Measurements from ENCODE around the gene DLGAP1. TPM values are rescaled to one million over a fixed set of nuclear protein-coding genes. Genes with fewer than 3 reads are reported as not detected.

DLGAP1 gene
- total RNA-seq, 6 experiments from 2014 or later = 0.09 to 0.31 (median 0.18) TPM; not detected in 2

DNA sequence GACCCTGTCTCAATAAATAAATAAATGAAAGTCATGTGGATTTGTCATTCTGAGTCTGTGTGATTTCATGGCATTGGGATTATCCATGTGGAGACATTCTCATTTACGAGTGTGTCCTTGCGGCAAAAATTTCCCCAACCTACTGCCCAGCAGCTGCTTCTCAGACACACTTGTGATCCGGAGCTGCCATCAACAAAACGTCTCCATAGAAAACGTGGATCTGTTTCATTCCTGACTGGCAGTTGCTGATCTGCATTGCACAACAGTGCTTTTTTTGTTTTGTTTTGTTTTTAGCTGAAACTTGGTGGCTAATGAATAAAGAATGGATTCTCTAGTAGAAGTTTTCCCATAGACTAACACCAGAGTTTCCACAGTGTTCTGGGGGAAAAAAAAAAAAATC, 930.4 kb downstream of the DLGAP1 start:
- WGBS (ENCODE audit: insufficient coverage, low coverage, low lambda C conversion rate, missing lambda C conversion rate) = 28% methylated on average over 2 of the region's 5 CpGs
- Histone ChIP-seq H3K27me3 (no peaks in the 10 kb centered on the region), H3K36me3 (no peaks in the 10 kb centered on the region), H3K27ac (no peak overlapping the region), H3K9me3 (peaks cover 0 to 5% (median 0%) of the 10 kb centered on the region in 4 donors), H3K4me1 (no peaks in the 10 kb centered on the region), H3K4me3 (no peak overlapping the region)
- ATAC-seq (no peak), DNase-seq (no peak)
- intact Hi-C loops (cut with DNase I) = no loop called here
- TF ChIP-seq, protein P1, sequence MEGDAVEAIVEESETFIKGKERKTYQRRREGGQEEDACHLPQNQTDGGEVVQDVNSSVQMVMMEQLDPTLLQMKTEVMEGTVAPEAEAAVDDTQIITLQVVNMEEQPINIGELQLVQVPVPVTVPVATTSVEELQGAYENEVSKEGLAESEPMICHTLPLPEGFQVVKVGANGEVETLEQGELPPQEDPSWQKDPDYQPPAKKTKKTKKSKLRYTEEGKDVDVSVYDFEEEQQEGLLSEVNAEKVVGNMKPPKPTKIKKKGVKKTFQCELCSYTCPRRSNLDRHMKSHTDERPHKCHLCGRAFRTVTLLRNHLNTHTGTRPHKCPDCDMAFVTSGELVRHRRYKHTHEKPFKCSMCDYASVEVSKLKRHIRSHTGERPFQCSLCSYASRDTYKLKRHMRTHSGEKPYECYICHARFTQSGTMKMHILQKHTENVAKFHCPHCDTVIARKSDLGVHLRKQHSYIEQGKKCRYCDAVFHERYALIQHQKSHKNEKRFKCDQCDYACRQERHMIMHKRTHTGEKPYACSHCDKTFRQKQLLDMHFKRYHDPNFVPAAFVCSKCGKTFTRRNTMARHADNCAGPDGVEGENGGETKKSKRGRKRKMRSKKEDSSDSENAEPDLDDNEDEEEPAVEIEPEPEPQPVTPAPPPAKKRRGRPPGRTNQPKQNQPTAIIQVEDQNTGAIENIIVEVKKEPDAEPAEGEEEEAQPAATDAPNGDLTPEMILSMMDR (IDR thresholded peaks at IDR 0.05) = no peak
- no peak for TF ChIP-seq POLR2A (IDR thresholded peaks at IDR 0.05)

DNA sequence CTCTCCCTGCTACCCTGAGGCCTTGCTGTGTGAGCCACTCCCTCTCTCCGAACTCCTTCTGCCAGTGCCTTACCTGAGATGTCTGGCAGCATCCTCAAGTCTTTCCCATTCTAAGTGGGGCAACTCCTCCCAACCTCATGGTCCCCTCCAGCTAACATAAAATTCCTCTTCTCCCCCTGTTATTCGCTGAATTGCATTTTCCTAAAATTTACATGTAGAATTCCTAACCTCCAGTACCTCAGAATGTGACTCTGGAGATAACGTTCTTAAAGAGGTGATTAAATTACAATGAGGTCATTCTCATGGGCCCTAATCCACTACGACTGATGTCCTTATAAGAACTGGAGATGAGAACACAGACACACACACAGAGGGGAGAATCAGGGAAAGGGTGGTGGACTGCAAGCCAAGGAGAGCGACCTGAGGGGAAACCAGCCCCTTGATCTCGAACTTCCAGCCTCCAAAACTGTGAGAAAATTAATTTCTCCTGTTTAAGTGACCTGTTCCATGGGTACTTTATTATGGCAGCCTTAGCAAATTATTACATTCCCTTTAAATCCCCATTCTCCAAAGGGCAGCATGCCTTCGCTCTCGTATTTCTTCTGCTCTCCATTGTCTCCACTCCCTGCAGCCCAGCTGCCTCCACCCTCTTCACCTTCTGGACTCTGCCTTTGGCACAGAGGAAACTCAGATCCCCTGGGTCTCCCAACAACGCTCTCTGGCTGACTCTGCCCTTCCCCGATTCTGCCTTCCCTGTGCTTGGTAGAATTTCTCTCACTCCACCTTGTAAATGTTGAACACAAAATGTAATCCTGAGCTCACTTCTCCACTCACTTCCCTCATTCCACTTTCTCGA, 934.6 kb downstream of the DLGAP1 start:
- intact Hi-C loops (cut with DNase I) = no loop called here
- Histone ChIP-seq H3K27me3 (no peaks in the 10 kb centered on the region), H3K4me3 (no peak overlapping the region), H3K9me3 (peaks cover 0 to 5% (median 0%) of the 10 kb centered on the region in 4 donors), H3K36me3 (no peaks in the 10 kb centered on the region), H3K27ac (no peak overlapping the region), H3K4me1 (no peaks in the 10 kb centered on the region)
- ATAC-seq (no peak), DNase-seq (no peak)
- TF ChIP-seq, protein P1 (IDR thresholded peaks at IDR 0.05) = no peak
- TF ChIP-seq POLR2A (IDR thresholded peaks at IDR 0.05) = no peak
- 80% methylated on average over 11 of the region's 11 CpGs for WGBS (ENCODE audit: insufficient coverage, low coverage, low lambda C conversion rate, missing lambda C conversion rate)

DNA sequence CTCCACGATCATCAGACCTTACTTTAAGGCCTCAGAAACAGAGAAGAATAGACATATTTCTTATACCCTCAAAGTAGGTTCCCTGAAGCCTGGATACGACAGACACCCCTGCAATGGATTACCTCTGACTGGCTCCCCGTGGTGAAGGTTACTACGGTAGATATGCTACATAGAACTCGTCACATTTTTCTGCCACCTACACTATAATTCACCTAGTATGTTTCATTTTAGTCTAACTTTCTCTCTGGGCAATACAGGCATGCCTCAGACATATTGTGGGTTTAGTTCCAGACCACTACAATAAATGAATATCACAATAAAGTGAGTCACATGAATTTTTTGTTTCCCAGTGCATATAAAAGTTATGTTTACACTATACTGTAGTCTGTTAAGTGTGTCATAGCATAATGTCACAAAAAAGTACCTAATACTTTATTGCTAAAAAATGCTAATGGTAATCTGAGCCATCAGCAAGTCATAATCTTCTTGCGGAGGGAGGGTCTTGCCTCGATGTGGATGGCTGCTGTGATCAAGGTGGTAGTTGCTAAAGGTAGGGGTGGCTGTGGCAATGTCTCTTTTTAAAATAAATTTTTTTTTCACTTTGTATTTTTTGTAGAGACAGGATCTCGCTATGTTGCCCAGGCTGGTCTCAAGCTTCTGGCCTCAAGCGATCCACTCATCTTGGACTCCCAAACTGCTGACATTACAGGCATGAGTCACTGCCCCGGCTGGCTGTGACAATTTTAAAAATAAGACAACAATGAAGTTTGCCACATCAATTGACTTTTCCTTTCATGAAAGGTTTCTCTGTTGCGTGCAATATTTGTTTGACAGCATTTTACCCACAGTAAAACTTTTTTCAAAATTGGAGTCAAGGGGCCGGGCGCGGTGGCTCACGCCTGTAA, 940.5 kb downstream of the DLGAP1 start:
- H3K27ac ChIP-seq = no peak overlapping the region
- H3K27me3 ChIP-seq = no peaks in the 10 kb centered on the region
- H3K36me3 ChIP-seq = no peaks in the 10 kb centered on the region
- no peaks in the 10 kb centered on the region for H3K9me3 ChIP-seq
- 79% methylated on average over 11 of the region's 15 CpGs for WGBS (ENCODE audit: insufficient coverage, low coverage, low lambda C conversion rate, missing lambda C conversion rate)
- DNase-seq (no peak), ATAC-seq (no peak)
- intact Hi-C loops (cut with DNase I) = no loop called here
- no peak for TF ChIP-seq POLR2A (IDR thresholded peaks at IDR 0.05)
- no peak overlapping the region for H3K4me3 ChIP-seq
- H3K4me1 ChIP-seq = no peaks in the 10 kb centered on the region

DNA sequence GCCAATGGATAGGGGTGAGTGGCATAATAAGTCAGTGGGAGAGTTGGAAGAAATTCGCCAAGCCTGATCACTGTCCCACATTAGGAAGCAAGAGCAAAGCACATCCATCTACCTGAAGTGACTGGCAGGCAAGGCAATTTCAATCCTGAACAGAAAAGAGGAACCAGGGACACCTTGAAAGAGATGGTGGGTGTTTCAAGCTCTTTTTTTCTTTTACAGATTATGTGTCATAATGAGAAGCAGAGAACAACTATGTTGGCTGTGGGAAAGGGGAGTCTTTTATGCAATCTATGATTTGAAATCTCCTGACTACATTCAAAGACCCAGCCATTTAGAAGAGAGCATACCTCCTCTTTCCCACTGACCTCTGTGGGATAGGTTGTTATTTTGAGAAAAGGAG, 941.6 kb downstream of the DLGAP1 start:
- Histone ChIP-seq H3K4me3 (no peak overlapping the region), H3K4me1 (no peaks in the 10 kb centered on the region), H3K27ac (no peak overlapping the region), H3K27me3 (no peaks in the 10 kb centered on the region), H3K9me3 (no peaks in the 10 kb centered on the region), H3K36me3 (no peaks in the 10 kb centered on the region)
- WGBS (ENCODE audit: insufficient coverage, low coverage, low lambda C conversion rate, missing lambda C conversion rate) = 79% methylated on average over 1 of the region's 1 CpG
- ATAC-seq (no peak), DNase-seq (no peak)
- intact Hi-C loops (cut with DNase I) = no loop called here
- TF ChIP-seq POLR2A (IDR thresholded peaks at IDR 0.05) = no peak
- TF ChIP-seq, protein P1 (IDR thresholded peaks at IDR 0.05) = no peak

All from right lobe of liver (tissue), 6 donors.